SK-N-MC (cell line): Measurements from ENCODE around the gene PTPN18.

ENCODE experiments used
- DNase-seq: peaks from one replicate; pipeline ENCODE4 v3.0.0-alpha.2; 2011; ENCODE audit warnings: low read depth, low spot score
- H3K27ac ChIP-seq: fragments of 200-600 bp; sonication (generic); 2 replicates; pipeline ENCODE4 v1.5.1; 2016; ENCODE audit warnings: mixed run types
- H3K36me3 ChIP-seq: fragments of 200-600 bp; sonication (generic); 2 replicates; pipeline ENCODE4 v1.6.1; 2017; ENCODE audit warnings: antibody characterized with exemption, low read length, mixed read lengths; ENCODE audit not compliant: insufficient read depth
- H3K4me3 ChIP-seq: fragments of 200-600 bp; sonication (generic); 2 replicates; pipeline ENCODE4 v1.5.1; 2016
- H3K9ac ChIP-seq: fragments of 200-600 bp; sonication (generic); 2 replicates; pipeline ENCODE4 v1.8.0; 2017; ENCODE audit warnings: mixed run types, mixed read lengths; ENCODE audit not compliant: insufficient read length
- H3K9me3 ChIP-seq: fragments of 200-600 bp; sonication (generic); 2 replicates; pipeline ENCODE4 v1.6.1; 2017; ENCODE audit warnings: low read depth, mild to moderate bottlenecking, antibody characterized with exemption, low read length, moderate library complexity, mixed read lengths
- EZH2 ChIP-seq: fragments of 200-600 bp; sonication (generic); IDR thresholded peaks from one replicate; pipeline ENCODE4 v1.6.1; 2017; ENCODE audit warnings: antibody characterized with exemption
- FOXP2 ChIP-seq: optimal IDR thresholded peaks from 2 replicates; pipeline ENCODE3; 2011; ENCODE audit warnings: mild to moderate bottlenecking, moderate library complexity; ENCODE audit not compliant: insufficient read depth; ENCODE audit errors: extremely low read length, control extremely low read depth
- POLR2AphosphoS5 ChIP-seq: IDR thresholded peaks from 2 replicates; pipeline ENCODE4 v1.6.1; 2012; ENCODE audit warnings: mild to moderate bottlenecking, low read depth, low read length, borderline replicate concordance

The PTPN18 gene

GRCh38 chr2:130387804-130388203, 31.9 kb downstream of the PTPN18 start:
- no peak overlapping the region for H3K27ac ChIP-seq
- H3K9ac ChIP-seq: no peak overlapping the region
- H3K4me3 ChIP-seq: no peak overlapping the region
- H3K9me3 ChIP-seq: no peaks in the 10 kb centered on the region
- no peaks in the 10 kb centered on the region for H3K36me3 ChIP-seq
- DNase-seq: no peak
- TF ChIP-seq FOXP2: no peak
- TF ChIP-seq POLR2AphosphoS5: no peak
- TF ChIP-seq EZH2: no peak

GRCh38 chr2:130388221-130388907, 32.5 kb downstream of the PTPN18 start:
- DNase-seq: no peak
- TF ChIP-seq FOXP2 (no peak), EZH2 (no peak), POLR2AphosphoS5 (no peak)
- Histone ChIP-seq H3K27ac (no peak overlapping the region), H3K4me3 (no peak overlapping the region), H3K9ac (no peak overlapping the region), H3K9me3 (no peaks in the 10 kb centered on the region), H3K36me3 (no peaks in the 10 kb centered on the region)

- no peak for DNase-seq
- Histone ChIP-seq H3K27ac (no peak overlapping the region), H3K4me3 (no peak overlapping the region), H3K9me3 (no peaks in the 10 kb centered on the region), H3K9ac (no peak overlapping the region), H3K36me3 (no peaks in the 10 kb centered on the region)
- TF ChIP-seq EZH2 (no peak), POLR2AphosphoS5 (no peak), FOXP2 (no peak)
Measured at GRCh38 chr2:130389358-130389757, 33.5 kb downstream of the PTPN18 start.

- no peak overlapping the region for H3K9ac ChIP-seq
- no peaks in the 10 kb centered on the region for H3K9me3 ChIP-seq
- no peaks in the 10 kb centered on the region for H3K36me3 ChIP-seq
- no peak for TF ChIP-seq FOXP2
- no peak for TF ChIP-seq POLR2AphosphoS5
- TF ChIP-seq EZH2: no peak
- no peak for DNase-seq
- H3K4me3 ChIP-seq: no peak overlapping the region
- no peak overlapping the region for H3K27ac ChIP-seq
Measured at GRCh38 chr2:130389783-130390182, 33.9 kb downstream of the PTPN18 start.

- Histone ChIP-seq H3K36me3 (no peaks in the 10 kb centered on the region), H3K4me3 (no peak overlapping the region), H3K9ac (no peak overlapping the region), H3K27ac (no peak overlapping the region), H3K9me3 (no peaks in the 10 kb centered on the region)
- no peak for TF ChIP-seq POLR2AphosphoS5
- no peak for TF ChIP-seq FOXP2
- TF ChIP-seq EZH2: no peak
- DNase-seq: no peak
Measured at GRCh38 chr2:130390460-130391057, 34.7 kb downstream of the PTPN18 start.

GRCh38 chr2:130391058-130391871, 35.4 kb downstream of the PTPN18 start:
- Histone ChIP-seq H3K4me3 (peak overlapping the region; percentile 66), H3K9ac (no peak overlapping the region), H3K27ac (no peak overlapping the region), H3K36me3 (no peaks in the 10 kb centered on the region), H3K9me3 (no peaks in the 10 kb centered on the region)
- DNase-seq: no peak
- TF ChIP-seq POLR2AphosphoS5: no peak
- no peak for TF ChIP-seq FOXP2
- TF ChIP-seq EZH2: no peak

GRCh38 chr2:130391872-130392670, 36.2 kb downstream of the PTPN18 start:
- Histone ChIP-seq H3K4me3 (peak overlapping the region; percentile 66), H3K9ac (no peak overlapping the region), H3K36me3 (no peaks in the 10 kb centered on the region)

More at GRCh38 chr2:130391872-130392670, 36.2 kb downstream of the PTPN18 start:
- H3K27ac ChIP-seq: no peak overlapping the region
- DNase-seq: no peak
- H3K9me3 ChIP-seq: no peaks in the 10 kb centered on the region
- TF ChIP-seq POLR2AphosphoS5 (no peak), EZH2 (no peak), FOXP2 (no peak)
